GM19043 (cell line): ENCODE data around the gene TPSG1.
"Not testable (repeated sequence)": the region's sequence is repeated elsewhere in the genome, so short reads cannot be mapped to it uniquely, and the experiment has no call there.

ENCODE experiments used
- ATAC-seq: cut with Tn5 transposase; IDR thresholded peaks from one replicate; pipeline ENCODE4 v1.9.1; 2021; ENCODE audit warnings: low read depth; ENCODE audit not compliant: unreplicated experiment

Gene TPSG1

GRCh38 chr16:1257561-1258224, 32.6 kb upstream of the TPSG1 start:
- no peak for ATAC-seq

GRCh38 chr16:1256874-1257322, 31.8 kb upstream of the TPSG1 start:
- ATAC-seq, result no peak

- not testable (repeated sequence) for ATAC-seq
Observed at GRCh38 chr16:1256296-1256873, 31.3 kb upstream of the TPSG1 start.

GRCh38 chr16:1255276-1256122, 30.4 kb upstream of the TPSG1 start, which contains the start of gene TPSD1:
TSS of gene TPSD1 (plus strand) at chr16:1256069. CDS start at chr16:1256281, 212 bp downstream.
- not testable (repeated sequence) for ATAC-seq

GRCh38 chr16:1254821-1255220, 29.8 kb upstream of the TPSG1 start:
- not testable (repeated sequence) for ATAC-seq

GRCh38 chr16:1253701-1254364, 28.8 kb upstream of the TPSG1 start:
- ATAC-seq, result not testable (repeated sequence)

- ATAC-seq, result not testable (repeated sequence)
Observed at GRCh38 chr16:1249031-1249755, 24.1 kb upstream of the TPSG1 start.

GRCh38 chr16:1247903-1248537, 23.0 kb upstream of the TPSG1 start:
- not testable (repeated sequence) for ATAC-seq

GRCh38 chr16:1245452-1246020, 20.5 kb upstream of the TPSG1 start:
- ATAC-seq, result no peak

GRCh38 chr16:1244881-1245280, 19.8 kb upstream of the TPSG1 start:
- ATAC-seq, result no peak

GRCh38 chr16:1243907-1244850, 19.1 kb upstream of the TPSG1 start:
- ATAC-seq, result not testable (repeated sequence)

GRCh38 chr16:1243363-1243762, 18.3 kb upstream of the TPSG1 start:
- not testable (repeated sequence) for ATAC-seq

- ATAC-seq, result not testable (repeated sequence)
Observed at GRCh38 chr16:1241081-1241480, 16.0 kb upstream of the TPSG1 start.

GRCh38 chr16:1240436-1240835, 15.4 kb upstream of the TPSG1 start, which contains the start of gene TPSAB1:
TSS of gene TPSAB1 (plus strand) at chr16:1240705. CDS start at chr16:1240939, 234 bp downstream.
- ATAC-seq, result not testable (repeated sequence)

GRCh38 chr16:1239575-1239974, 14.5 kb upstream of the TPSG1 start:
- not testable (repeated sequence) for ATAC-seq

- not testable (repeated sequence) for ATAC-seq
Observed at GRCh38 chr16:1238909-1239308, 13.8 kb upstream of the TPSG1 start.

- no peak for ATAC-seq
Observed at GRCh38 chr16:1237990-1238389, 12.9 kb upstream of the TPSG1 start.

- not testable (repeated sequence) for ATAC-seq
Observed at GRCh38 chr16:1236659-1237058, 11.6 kb upstream of the TPSG1 start.
